Omental fat pad (tissue), 4 donors: ENCODE results near the gene BRD2. TPM values are rescaled to one million over a fixed set of nuclear protein-coding genes. Genes with fewer than 3 reads are reported as not detected.

ENCODE experiments used
- ATAC-seq: fragments of 150-250 bp; one replicate; pipeline ENCODE4 v1.9.1; 2016; ENCODE audit warnings: mild to moderate bottlenecking, moderate library complexity; ENCODE audit not compliant: low FRiP score
- DNase-seq: peaks from one replicate; pipeline ENCODE4 v3.0.0-alpha.2; 2019; ENCODE audit warnings: low spot score
- total RNA-seq, 4 donors: library from RNA; depleted of rRNA; stranded (reverse); fragments of >200 nt; gene quantifications; one replicate each; pipeline ENCODE4 v1.1.0, GENCODE V29; 2016
- TF ChIP-seq, protein P1 (sequence below), 3 donors: fragments of 450-650 bp; IDR thresholded peaks; one replicate each; pipeline ENCODE4 v1.5.1; 2016 to 2017; ENCODE audit warnings: antibody characterized with exemption in 3 of 3, mild to moderate bottlenecking in 3 of 3, moderate library complexity in 2 of 3

The BRD2 gene
- total RNA-seq, 4 donors from 2014 or later: 133 to 257 (median 154) TPM

DNA sequence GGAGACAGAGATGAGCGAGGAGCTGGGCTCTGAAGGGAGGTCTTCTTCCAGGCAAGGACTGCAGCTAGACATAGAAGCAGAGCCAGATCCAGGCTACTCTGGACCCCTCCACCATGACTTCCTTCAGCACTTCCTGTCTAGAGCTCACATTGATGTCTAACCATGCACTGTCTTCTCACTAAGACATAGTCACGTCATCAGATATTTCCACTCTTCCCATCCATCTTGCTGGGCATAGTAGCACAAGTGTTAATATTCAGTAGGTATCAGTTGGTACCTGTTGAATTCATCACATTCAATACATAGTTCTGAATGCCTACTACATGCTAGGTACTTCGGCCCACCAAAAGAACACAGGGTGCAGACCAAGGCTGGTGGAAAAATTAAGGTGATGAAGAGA lies 18.4 kb upstream of the BRD2 start:
- DNase-seq (no peak), ATAC-seq (no peak)
- TF ChIP-seq, protein P1, sequence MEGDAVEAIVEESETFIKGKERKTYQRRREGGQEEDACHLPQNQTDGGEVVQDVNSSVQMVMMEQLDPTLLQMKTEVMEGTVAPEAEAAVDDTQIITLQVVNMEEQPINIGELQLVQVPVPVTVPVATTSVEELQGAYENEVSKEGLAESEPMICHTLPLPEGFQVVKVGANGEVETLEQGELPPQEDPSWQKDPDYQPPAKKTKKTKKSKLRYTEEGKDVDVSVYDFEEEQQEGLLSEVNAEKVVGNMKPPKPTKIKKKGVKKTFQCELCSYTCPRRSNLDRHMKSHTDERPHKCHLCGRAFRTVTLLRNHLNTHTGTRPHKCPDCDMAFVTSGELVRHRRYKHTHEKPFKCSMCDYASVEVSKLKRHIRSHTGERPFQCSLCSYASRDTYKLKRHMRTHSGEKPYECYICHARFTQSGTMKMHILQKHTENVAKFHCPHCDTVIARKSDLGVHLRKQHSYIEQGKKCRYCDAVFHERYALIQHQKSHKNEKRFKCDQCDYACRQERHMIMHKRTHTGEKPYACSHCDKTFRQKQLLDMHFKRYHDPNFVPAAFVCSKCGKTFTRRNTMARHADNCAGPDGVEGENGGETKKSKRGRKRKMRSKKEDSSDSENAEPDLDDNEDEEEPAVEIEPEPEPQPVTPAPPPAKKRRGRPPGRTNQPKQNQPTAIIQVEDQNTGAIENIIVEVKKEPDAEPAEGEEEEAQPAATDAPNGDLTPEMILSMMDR (IDR thresholded peaks at IDR 0.05): no peak

DNA sequence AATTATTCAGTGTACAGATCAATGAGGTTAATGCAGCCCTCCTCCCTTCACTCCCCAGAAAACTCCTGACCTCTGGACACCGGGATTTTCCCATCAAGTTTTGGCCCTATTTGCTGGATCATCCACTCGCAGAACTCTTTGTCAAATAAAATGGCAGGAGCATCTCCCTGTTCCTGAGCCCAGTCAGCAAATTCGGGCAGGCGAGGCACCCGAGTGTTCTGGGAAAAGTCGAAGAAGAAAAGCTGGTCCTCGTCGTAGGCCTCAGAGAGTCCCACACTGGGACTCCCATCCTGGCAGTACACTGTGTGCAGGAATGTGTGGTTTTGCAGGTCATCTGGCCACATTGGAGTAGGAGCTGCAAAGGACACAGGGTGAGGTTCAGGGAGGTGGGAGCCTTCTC lies 17.9 kb upstream of the BRD2 start:
- TF ChIP-seq, protein P1 (IDR thresholded peaks at IDR 0.05): no peak
- DNase-seq: no peak
- ATAC-seq: no peak

DNA sequence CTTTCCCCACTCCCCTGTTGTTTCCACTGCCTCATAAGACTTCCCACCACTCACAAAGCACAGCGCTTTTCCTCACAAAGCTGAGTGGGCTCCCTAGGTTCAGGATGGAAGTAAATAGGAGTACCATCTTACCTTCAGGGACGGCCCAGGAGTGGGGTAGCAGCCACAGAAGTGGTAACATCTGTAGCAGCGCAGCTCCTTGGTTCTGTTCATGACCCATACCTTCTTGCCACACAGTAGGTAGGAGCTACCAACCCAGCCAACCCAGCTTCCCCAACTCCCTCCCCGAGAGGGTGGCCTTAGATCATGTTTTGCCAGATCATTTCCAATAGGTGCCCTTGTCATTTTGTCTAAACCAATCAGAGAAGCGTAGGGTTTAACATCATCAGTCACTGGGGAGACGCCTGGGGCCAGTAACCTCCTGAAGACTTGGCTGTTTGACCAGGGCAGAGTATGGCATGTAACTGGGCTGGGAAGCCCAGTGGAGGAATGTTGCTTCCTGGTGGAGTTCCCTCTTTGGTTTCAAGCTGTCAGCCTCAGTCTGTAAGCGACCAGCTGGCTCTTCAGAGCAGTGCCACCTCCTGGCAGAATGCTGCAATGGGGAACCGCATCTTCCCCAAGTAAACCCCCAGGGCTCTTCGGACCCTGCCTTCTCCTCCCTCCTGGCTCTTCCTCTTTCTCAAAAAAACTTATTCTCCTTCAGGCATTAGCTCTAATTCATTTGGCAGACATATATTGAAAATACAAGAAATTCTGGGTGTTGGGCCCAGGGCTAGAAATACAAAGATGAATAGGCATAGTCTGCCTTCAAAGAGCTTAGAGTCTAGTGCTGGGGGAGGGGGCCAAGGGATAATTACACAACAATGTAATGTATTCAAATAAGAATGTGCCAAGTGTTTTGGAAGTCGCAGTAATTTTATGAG lies 15.3 kb upstream of the BRD2 start, which contains the start of gene HLA-DMA:
HLA-DMA (minus strand) TSS at position 281 of the 923 bp plus-strand sequence; CDS start at position 220, 61 bp downstream.
- DNase-seq (peak; percentile 44), ATAC-seq (peak; percentile 98)
- TF ChIP-seq, protein P1 (IDR thresholded peaks at IDR 0.05): peak in 1 of 3 donors; percentile 26

DNA sequence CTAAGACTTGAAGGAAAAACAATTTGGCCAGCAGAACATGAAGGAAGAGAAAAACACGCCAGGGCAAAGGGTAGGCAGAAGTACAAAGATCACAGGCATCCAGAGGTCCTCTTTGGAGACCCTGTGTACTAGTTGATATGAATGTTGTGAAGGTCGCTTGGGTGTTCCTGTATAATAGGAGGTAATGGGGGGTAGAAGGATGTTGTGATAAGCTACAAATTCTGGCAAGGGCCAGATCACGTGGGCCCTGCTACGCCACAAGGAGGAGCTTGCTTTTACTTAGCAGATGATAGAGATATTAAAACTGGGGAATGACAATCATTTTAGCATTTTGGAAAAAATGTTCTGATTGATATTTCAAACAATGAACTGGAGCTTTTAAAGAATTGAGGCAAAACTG lies 14.6 kb upstream of the BRD2 start:
- ATAC-seq: no peak
- DNase-seq: no peak
- TF ChIP-seq, protein P1 (IDR thresholded peaks at IDR 0.05): no peak

DNA sequence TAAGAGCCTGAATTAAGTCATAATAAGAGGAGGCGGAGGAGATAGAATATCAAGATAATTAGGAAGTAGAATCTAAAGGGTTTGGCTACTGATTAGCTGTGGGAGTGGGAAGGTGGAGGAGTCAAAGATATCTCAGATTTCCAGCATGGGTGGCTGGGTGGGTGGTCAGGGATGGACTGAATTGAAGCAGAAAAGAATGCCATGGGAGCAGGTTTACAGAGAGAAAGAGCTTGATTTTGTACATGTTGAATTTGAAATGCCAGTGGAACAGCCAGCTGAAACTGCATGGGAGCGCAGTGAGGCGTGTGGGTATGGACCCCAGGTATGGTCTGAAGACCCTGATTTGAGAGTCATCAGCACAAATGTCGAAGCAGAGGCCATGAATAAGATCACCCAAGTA lies 14.1 kb upstream of the BRD2 start:
- TF ChIP-seq, protein P1 (IDR thresholded peaks at IDR 0.05): no peak

DNA sequence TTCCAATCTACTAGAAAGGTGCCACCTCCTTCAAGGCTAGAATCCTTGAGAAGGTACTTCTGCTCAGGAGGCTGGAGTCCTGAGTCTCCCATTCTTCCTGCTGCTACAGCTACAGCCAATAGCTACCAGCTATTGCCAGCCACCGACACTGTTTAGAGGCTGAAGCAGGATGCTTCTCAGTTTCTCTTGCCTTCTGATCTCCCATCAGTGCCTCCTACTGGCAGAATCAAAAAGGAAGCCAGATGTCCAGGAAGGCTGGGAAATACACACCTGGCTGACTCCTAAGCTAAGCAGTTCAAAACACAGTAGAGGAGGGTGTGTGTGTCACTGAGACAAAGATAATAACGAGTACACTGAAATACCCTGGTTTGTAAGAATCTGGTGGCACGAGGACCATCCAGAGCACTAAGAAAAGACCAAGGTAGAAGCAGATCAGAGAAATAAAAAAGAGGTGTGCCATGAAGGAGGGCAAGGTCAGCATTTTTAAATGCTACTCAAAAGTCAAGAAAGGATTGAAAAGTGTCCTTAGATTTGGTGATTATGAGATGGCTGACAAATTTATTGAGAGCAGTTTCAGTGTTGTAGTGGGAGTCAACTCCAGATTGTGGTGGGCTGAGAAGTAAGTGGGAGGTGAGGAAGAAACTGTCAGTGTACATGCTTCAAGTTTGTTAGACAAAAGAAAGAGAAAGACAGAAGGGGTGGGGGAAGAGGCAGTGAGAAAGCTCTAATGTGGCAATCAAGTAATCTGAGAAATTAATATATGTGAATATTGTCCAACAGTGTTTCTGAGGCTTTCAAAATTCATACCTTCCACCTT lies 13.2 kb upstream of the BRD2 start:
- DNase-seq: no peak
- no peak for ATAC-seq
- TF ChIP-seq, protein P1 (IDR thresholded peaks at IDR 0.05): no peak

More for the DNA sequence above, 14.1 kb upstream of the BRD2 start:
- ATAC-seq: no peak
- no peak for DNase-seq
